GM12878 (cell line): ENCODE measurements around the gene SEL1L2. TPM values are rescaled to one million over a fixed set of nuclear protein-coding genes. Genes with fewer than 3 reads are reported as not detected.
A peak's percentile ranks its signal among the peaks of the same experiment; 100 is the strongest.

Experiments used
- ATAC-seq: fragments of 200-7000 bp; cut with Tn5 transposase; 3 replicates; pipeline ENCODE4 v1.9.1; 2020; ENCODE audit warnings: mild to moderate bottlenecking, moderate library complexity
- BruUV-seq: library from RNA; stranded (reverse); fragments of 400-500 nt; replicated peaks from 2 replicates; lab custom pipeline; 2021; lab: Mats Ljungman, UMichigan
- CTCF ChIA-PET: fragments of 300-600 bp; sonication (Branson Sonifier 250); formaldehyde crosslinking; extraction: SDS; loops from one replicate; lab custom pipeline; 2021; ENCODE audit warnings: inconsistent platforms; lab: Yijun Ruan, JAX
- POLR2A ChIA-PET: fragments of 350-600 bp; formaldehyde crosslinking; extraction: SDS; loops from one replicate; lab custom pipeline; 2021; ENCODE audit warnings: inconsistent platforms; lab: Charles Lee
- RAD21 ChIA-PET: fragments of 300-600 bp; sonication (Branson Sonifier 250); formaldehyde crosslinking; loops from one replicate; lab custom pipeline; 2023; ENCODE audit warnings: antibody characterized with exemption; ENCODE audit not compliant: unreplicated experiment; lab: Charles Lee
- SMC1A ChIA-PET: fragments of 300-600 bp; sonication (Branson Sonifier 250); formaldehyde crosslinking; loops from one replicate; lab custom pipeline; 2023; ENCODE audit not compliant: unreplicated experiment, uncharacterized antibody; lab: Charles Lee
- DNase-seq: peaks from one replicate; pipeline ENCODE4 v3.0.0-alpha.2; 2011; ENCODE audit warnings: low read depth, low spot score
- FAIRE-seq: peaks from 3 replicates; lab custom pipeline; 2011; peaks lifted over from hg19 to GRCh38; lab: Jason Lieb, UNC
- H2AFZ ChIP-seq: 2 replicates; pipeline ENCODE4 v1.6.0; 2011; ENCODE audit warnings: low read depth, low read length, control low read depth; ENCODE audit not compliant: control insufficient read depth
- H3K27ac ChIP-seq: 2 replicates; pipeline ENCODE4 v1.5.1; 2011; ENCODE audit warnings: control low read depth; ENCODE audit not compliant: control insufficient read depth, insufficient read depth
- H3K27me3 ChIP-seq, 2 experiments: replicated peaks in 1 of 2; 2 replicates each; pipeline versions ENCODE4 v1.6.0 to v1.6.1; 2011; ENCODE audit warnings: low read length in 1 of 2; ENCODE audit not compliant: control insufficient read depth in 2 of 2, insufficient read depth in 2 of 2
- H3K36me3 ChIP-seq, 2 experiments: 2 replicates each; pipeline ENCODE4 v1.5.1; 2011; ENCODE audit warnings: low read length in 1 of 2; ENCODE audit not compliant: control insufficient read depth in 2 of 2, insufficient read depth in 2 of 2
- H3K4me1 ChIP-seq: 2 replicates; pipeline ENCODE4 v1.6.1; 2011; ENCODE audit warnings: mild to moderate bottlenecking, low read length, moderate library complexity, mixed read lengths; ENCODE audit not compliant: control insufficient read depth, insufficient read depth
- H3K4me2 ChIP-seq: 2 replicates; pipeline ENCODE4 v1.6.0; 2011; ENCODE audit warnings: control low read depth; ENCODE audit not compliant: control insufficient read depth, insufficient read depth
- H3K4me3 ChIP-seq: fragments of 200-600 bp; sonication (generic); 2 replicates; pipeline ENCODE4 v1.5.1; 2016
- H3K79me2 ChIP-seq: 2 replicates; pipeline ENCODE4 v1.6.0; 2011; ENCODE audit warnings: low read length; ENCODE audit not compliant: control insufficient read depth, insufficient read depth
- H3K9ac ChIP-seq: 2 replicates; pipeline ENCODE4 v1.8.0; 2011; ENCODE audit warnings: low read length, control low read depth, mixed read lengths; ENCODE audit not compliant: control insufficient read depth, insufficient read depth
- H3K9me3 ChIP-seq: replicated peaks from 3 replicates; pipeline ENCODE4 v1.5.1; 2011; ENCODE audit warnings: mild to moderate bottlenecking, low read length; ENCODE audit not compliant: control insufficient read depth, insufficient read depth
- H4K20me1 ChIP-seq: 2 replicates; pipeline ENCODE4 v1.6.0; 2011; ENCODE audit not compliant: control insufficient read depth, insufficient read depth
- PML ChIP-seq: IDR thresholded peaks from 2 replicates; pipeline ENCODE4 v1.6.1; 2012; ENCODE audit warnings: low read length, inconsistent platforms
- RELA ChIP-seq: fragments of 450-650 bp; IDR thresholded peaks from 2 replicates; pipeline ENCODE4 v1.8.0; 2014; ENCODE audit warnings: borderline replicate concordance; ENCODE audit not compliant: partially characterized antibody
- SMAD1 ChIP-seq: fragments of 450-650 bp; IDR thresholded peaks from 2 replicates; pipeline ENCODE4 v1.6.1; 2018; ENCODE audit warnings: mild to moderate bottlenecking, low read depth; ENCODE audit not compliant: partially characterized antibody
- TCF7 ChIP-seq: IDR thresholded peaks from 2 replicates; pipeline ENCODE4 v1.6.1; 2014; ENCODE audit warnings: antibody characterized with exemption, borderline replicate concordance
- ZNF217 ChIP-seq: fragments of 450-650 bp; IDR thresholded peaks from 2 replicates; pipeline ENCODE4 v1.6.1; 2017; ENCODE audit warnings: antibody characterized with exemption, mild to moderate bottlenecking
- WGBS: methylation state at CpG from one replicate; pipeline ENCODE4 v1.1.6; 2016; ENCODE audit warnings: low lambda C conversion rate; ENCODE audit not compliant: insufficient replicate concordance, insufficient coverage; ENCODE audit errors: missing lambda C conversion rate; 5-methylcytosine and 5-hydroxymethylcytosine counted together
- in situ Hi-C: fragments of 300-500 bp; cut with MboI; formaldehyde crosslinking; loops from 9 replicates; pipeline ENCODE4 v1.14.3; 2018; ENCODE audit warnings: mixed read lengths
- intact Hi-C: fragments of 100-400 bp; cut with micrococcal nuclease; formaldehyde crosslinking; loops from one replicate; pipeline ENCODE4 v1.14.2; 2022; ENCODE audit not compliant: unreplicated experiment
- polyA plus RNA-seq, 11 experiments: library from polyadenylated mRNA; depleted of rRNA in 4 of 11; unstranded in 6 of 11; stranded (reverse) in 5 of 11; fragments of >200 nt; fragmentation: Nextera tagmentation in 4 of 11; fragmentation: Illumina TruSeq in 1 of 11; extraction: Ambion mirVana in 4 of 11; extraction: Trizol in 1 of 11; gene quantifications; 1 replicate in 1 of 11; 2 replicates in 10 of 11; pipeline versions ENCODE4 v1.2.1 to v1.2.3, GENCODE V29; 2011 to 2016; ENCODE audit warnings: inconsistent platforms in 2 of 11, missing spikeins in 2 of 11, low read depth in 1 of 11
- total RNA-seq, 4 experiments: library from RNA; depleted of rRNA in 3 of 4; stranded (reverse); fragments of >200 nt in 3 of 4; fragmentation: Illumina TruSeq in 1 of 4; extraction: Trizol in 1 of 4; gene quantifications; 2 replicates each; pipeline versions ENCODE4 v1.2.1 to v1.2.3, GENCODE V29; 2013 to 2021
- TF ChIP-seq, protein P1 (sequence below): fragments of 450-650 bp; IDR thresholded peaks from 2 replicates; pipeline ENCODE4 v1.6.1; 2016; ENCODE audit warnings: mild to moderate bottlenecking
- TF ChIP-seq, protein P2 (sequence below): fragments of 450-650 bp; formaldehyde crosslinking; IDR thresholded peaks from 2 replicates; pipeline ENCODE4 v1.4.0; 2020; ENCODE audit warnings: mild to moderate bottlenecking, moderate library complexity
- TF ChIP-seq, protein P3 (sequence below): IDR thresholded peaks from 2 replicates; pipeline ENCODE4 v1.6.1; 2011; ENCODE audit warnings: mild to moderate bottlenecking, low read depth, low read length, moderate library complexity; ENCODE audit not compliant: insufficient replicate concordance
- TF ChIP-seq, protein P4 (sequence below): fragments of 450-650 bp; IDR thresholded peaks from 2 replicates; pipeline ENCODE4 v1.6.1; 2017; ENCODE audit warnings: low read depth, mild to moderate bottlenecking, moderate library complexity

SEL1L2 gene
- total and polyA plus RNA-seq, 10 of the 15 experiments (the other 5 are each of a cell fraction or from before 2014, with no cell fraction given) = not detected

DNA sequence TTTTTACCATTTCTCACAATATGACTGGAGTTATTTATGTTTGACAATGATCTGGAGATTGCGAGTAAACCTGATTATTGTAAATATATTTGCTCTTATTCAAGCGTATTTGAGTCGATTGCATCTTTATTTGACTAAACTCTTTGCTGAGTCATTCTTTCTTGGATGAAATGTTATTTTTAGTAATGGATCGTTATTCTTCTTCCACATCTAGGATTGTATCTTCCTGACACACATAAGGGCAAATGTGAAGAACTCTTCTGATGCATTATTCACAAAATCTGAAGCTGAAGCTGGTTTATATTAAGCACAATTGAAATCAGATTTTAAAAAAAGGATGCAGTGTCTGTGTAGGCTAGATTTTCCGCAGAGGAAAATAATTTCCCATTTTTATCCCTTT, 68.2 kb downstream of the SEL1L2 start:
- BruUV-seq = no TSS peak
- intact Hi-C loops = no loop called here
- Histone ChIP-seq H3K9me3 (no peaks in the 10 kb centered on the region), H3K79me2 (no peaks in the 10 kb centered on the region), H2AFZ (no peak overlapping the region), H3K36me3 (no peaks in the 10 kb centered on the region), H3K4me3 (no peak overlapping the region), H3K4me1 (no peaks in the 10 kb centered on the region), H4K20me1 (no peaks in the 10 kb centered on the region), H3K4me2 (no peak overlapping the region), H3K27ac (no peak overlapping the region), H3K9ac (no peak overlapping the region), H3K27me3 (no peaks in the 10 kb centered on the region)
- DNase-seq (no peak), ATAC-seq (no peak), FAIRE-seq (peak; percentile 13)
- ChIA-PET POLR2A (no interaction called here), SMC1A (no interaction called here), RAD21 (no interaction called here), CTCF (interaction anchor here (1.0 to 1.9 kb wide), 2 partner anchors 9 to 102 kb away, joined by 4 to 7 read pairs; no protein-coding TSS in a partner anchor)
- 52% methylated on average over 5 of the region's 5 CpGs for WGBS
- TF ChIP-seq, protein P1, sequence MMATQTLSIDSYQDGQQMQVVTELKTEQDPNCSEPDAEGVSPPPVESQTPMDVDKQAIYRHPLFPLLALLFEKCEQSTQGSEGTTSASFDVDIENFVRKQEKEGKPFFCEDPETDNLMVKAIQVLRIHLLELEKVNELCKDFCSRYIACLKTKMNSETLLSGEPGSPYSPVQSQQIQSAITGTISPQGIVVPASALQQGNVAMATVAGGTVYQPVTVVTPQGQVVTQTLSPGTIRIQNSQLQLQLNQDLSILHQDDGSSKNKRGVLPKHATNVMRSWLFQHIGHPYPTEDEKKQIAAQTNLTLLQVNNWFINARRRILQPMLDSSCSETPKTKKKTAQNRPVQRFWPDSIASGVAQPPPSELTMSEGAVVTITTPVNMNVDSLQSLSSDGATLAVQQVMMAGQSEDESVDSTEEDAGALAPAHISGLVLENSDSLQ = no peak
- in situ Hi-C loops = no loop called here

DNA sequence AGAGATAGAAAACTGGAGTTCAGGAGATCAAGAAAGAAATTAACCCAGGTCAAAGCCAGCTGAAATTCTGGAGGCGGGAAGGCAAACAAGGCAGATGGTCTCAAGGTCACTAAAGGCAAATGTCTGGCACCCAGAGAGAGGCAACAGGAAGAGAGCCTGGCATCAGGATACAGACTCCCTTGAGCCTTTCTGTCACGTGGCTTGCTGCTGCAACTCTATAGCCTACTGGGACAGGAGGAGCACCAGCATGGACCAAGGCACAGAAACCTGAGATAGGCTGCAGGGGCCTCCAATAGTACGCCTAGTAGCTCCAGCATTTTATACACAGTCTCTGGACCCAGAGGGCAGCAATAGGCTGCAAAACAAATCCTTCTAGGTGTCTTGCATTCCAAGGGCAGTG, 75.1 kb downstream of the SEL1L2 start:
- Histone ChIP-seq H3K36me3 (no peaks in the 10 kb centered on the region), H3K9me3 (no peaks in the 10 kb centered on the region), H3K4me3 (no peak overlapping the region), H3K4me1 (no peaks in the 10 kb centered on the region)
- no peak for TF ChIP-seq SMAD1
- no peak for TF ChIP-seq ZNF217
- TF ChIP-seq, protein P2, sequence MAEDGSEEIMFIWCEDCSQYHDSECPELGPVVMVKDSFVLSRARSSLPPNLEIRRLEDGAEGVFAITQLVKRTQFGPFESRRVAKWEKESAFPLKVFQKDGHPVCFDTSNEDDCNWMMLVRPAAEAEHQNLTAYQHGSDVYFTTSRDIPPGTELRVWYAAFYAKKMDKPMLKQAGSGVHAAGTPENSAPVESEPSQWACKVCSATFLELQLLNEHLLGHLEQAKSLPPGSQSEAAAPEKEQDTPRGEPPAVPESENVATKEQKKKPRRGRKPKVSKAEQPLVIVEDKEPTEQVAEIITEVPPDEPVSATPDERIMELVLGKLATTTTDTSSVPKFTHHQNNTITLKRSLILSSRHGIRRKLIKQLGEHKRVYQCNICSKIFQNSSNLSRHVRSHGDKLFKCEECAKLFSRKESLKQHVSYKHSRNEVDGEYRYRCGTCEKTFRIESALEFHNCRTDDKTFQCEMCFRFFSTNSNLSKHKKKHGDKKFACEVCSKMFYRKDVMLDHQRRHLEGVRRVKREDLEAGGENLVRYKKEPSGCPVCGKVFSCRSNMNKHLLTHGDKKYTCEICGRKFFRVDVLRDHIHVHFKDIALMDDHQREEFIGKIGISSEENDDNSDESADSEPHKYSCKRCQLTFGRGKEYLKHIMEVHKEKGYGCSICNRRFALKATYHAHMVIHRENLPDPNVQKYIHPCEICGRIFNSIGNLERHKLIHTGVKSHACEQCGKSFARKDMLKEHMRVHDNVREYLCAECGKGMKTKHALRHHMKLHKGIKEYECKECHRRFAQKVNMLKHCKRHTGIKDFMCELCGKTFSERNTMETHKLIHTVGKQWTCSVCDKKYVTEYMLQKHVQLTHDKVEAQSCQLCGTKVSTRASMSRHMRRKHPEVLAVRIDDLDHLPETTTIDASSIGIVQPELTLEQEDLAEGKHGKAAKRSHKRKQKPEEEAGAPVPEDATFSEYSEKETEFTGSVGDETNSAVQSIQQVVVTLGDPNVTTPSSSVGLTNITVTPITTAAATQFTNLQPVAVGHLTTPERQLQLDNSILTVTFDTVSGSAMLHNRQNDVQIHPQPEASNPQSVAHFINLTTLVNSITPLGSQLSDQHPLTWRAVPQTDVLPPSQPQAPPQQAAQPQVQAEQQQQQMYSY (CRISPR knock-in tag) = no peak
- TF ChIP-seq RELA = no peak
- TF ChIP-seq, protein P3, sequence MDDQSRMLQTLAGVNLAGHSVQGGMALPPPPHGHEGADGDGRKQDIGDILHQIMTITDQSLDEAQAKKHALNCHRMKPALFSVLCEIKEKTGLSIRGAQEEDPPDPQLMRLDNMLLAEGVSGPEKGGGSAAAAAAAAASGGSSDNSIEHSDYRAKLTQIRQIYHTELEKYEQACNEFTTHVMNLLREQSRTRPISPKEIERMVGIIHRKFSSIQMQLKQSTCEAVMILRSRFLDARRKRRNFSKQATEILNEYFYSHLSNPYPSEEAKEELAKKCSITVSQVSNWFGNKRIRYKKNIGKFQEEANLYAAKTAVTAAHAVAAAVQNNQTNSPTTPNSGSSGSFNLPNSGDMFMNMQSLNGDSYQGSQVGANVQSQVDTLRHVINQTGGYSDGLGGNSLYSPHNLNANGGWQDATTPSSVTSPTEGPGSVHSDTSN = no peak
- no peak for TF ChIP-seq TCF7
- TF ChIP-seq, protein P4, sequence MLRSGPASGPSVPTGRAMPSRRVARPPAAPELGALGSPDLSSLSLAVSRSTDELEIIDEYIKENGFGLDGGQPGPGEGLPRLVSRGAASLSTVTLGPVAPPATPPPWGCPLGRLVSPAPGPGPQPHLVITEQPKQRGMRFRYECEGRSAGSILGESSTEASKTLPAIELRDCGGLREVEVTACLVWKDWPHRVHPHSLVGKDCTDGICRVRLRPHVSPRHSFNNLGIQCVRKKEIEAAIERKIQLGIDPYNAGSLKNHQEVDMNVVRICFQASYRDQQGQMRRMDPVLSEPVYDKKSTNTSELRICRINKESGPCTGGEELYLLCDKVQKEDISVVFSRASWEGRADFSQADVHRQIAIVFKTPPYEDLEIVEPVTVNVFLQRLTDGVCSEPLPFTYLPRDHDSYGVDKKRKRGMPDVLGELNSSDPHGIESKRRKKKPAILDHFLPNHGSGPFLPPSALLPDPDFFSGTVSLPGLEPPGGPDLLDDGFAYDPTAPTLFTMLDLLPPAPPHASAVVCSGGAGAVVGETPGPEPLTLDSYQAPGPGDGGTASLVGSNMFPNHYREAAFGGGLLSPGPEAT = no peak
- TF ChIP-seq PML = no peak
- TF ChIP-seq, all 136 proteins: peak for 0
- WGBS = 22% methylated on average over 3 of the region's 3 CpGs
- in situ Hi-C loops = no loop called here
- H3K27ac ChIP-seq = no peak overlapping the region
- intact Hi-C loops = no loop called here
- H2AFZ ChIP-seq = no peak overlapping the region
- H3K4me2 ChIP-seq = no peak overlapping the region
- DNase-seq (no peak), FAIRE-seq (no peak), ATAC-seq (no peak)
- SMC1A ChIA-PET = no interaction called here
- H3K79me2 ChIP-seq = no peaks in the 10 kb centered on the region
- POLR2A ChIA-PET = no interaction called here
- H3K27me3 ChIP-seq = no peaks in the 10 kb centered on the region
- no peak overlapping the region for H3K9ac ChIP-seq
- CTCF ChIA-PET = no interaction called here
- no TSS peak for BruUV-seq
- RAD21 ChIA-PET = no interaction called here
- no peaks in the 10 kb centered on the region for H4K20me1 ChIP-seq
